Stimulated activated CD8-positive, alpha-beta memory T cell treated with anti-CD3 and anti-CD28 coated beads, Interleukin-4, amount 100 ng/mL, for 24 hours (primary cell): ENCODE measurements around the gene SUMO3.

ENCODE experiments used
- DNase-seq: peaks from one replicate; pipeline ENCODE4 v3.0.0-alpha.2; 2020; ENCODE audit warnings: low read depth

Gene SUMO3

GRCh38 chr21:44801468-44802395 is 16.1 kb downstream of the SUMO3 start, which contains the start of gene UBE2G2:
UBE2G2 (minus strand) TSS chr21:44801820; CDS start chr21:44801748, 72 bp downstream.
- peak; percentile 76 for DNase-seq

- DNase-seq, result no peak
These were observed 16.8 kb downstream of the SUMO3 start for GRCh38 chr21:44800971-44801467.

GRCh38 chr21:44800103-44800502 is 17.8 kb downstream of the SUMO3 start:
- no peak for DNase-seq

GRCh38 chr21:44799646-44800045 is 18.2 kb downstream of the SUMO3 start:
- DNase-seq, result no peak

GRCh38 chr21:44797775-44798174 is 20.1 kb downstream of the SUMO3 start:
- DNase-seq, result no peak

- DNase-seq, result no peak
These were observed 22.5 kb downstream of the SUMO3 start for GRCh38 chr21:44795342-44795741.

GRCh38 chr21:44793592-44794374 is 24.1 kb downstream of the SUMO3 start:
- no peak for DNase-seq

- no peak for DNase-seq
These were observed 24.9 kb downstream of the SUMO3 start for GRCh38 chr21:44792702-44793591.

GRCh38 chr21:44791993-44792392 is 25.9 kb downstream of the SUMO3 start:
- no peak for DNase-seq

GRCh38 chr21:44791246-44791645 is 26.6 kb downstream of the SUMO3 start:
- no peak for DNase-seq

- DNase-seq, result no peak
These were observed 27.5 kb downstream of the SUMO3 start for GRCh38 chr21:44790368-44790767.

GRCh38 chr21:44789880-44790279 is 28.0 kb downstream of the SUMO3 start:
- no peak for DNase-seq

- no peak for DNase-seq
These were observed 32.1 kb downstream of the SUMO3 start for GRCh38 chr21:44785620-44786335.

- no peak for DNase-seq
These were observed 33.1 kb downstream of the SUMO3 start for GRCh38 chr21:44784810-44785209.

GRCh38 chr21:44783020-44783696 is 34.7 kb downstream of the SUMO3 start:
- no peak for DNase-seq

GRCh38 chr21:44780767-44781459 is 36.9 kb downstream of the SUMO3 start:
- no peak for DNase-seq

GRCh38 chr21:44780137-44780502 is 37.7 kb downstream of the SUMO3 start:
- no peak for DNase-seq

GRCh38 chr21:44779417-44780136 is 38.3 kb downstream of the SUMO3 start:
- DNase-seq, result no peak

- DNase-seq, result no peak
These were observed 38.9 kb downstream of the SUMO3 start for GRCh38 chr21:44778983-44779382.
